Keratinocyte (primary cell): ENCODE results near the gene PRG2. TPM values are rescaled to one million over a fixed set of nuclear protein-coding genes. Genes with fewer than 3 reads are reported as not detected.

ENCODE experiments used
- DNase-seq: peaks from one replicate; pipeline ENCODE4 v3.0.0-alpha.2; 2011; ENCODE audit warnings: low read depth, missing footprints, low spot score
- FAIRE-seq: peaks from 2 replicates; lab custom pipeline; 2011; peaks lifted over from hg19 to GRCh38; lab: Jason Lieb, UNC
- H2AFZ ChIP-seq: 2 replicates; pipeline ENCODE4 v1.6.0; 2012; ENCODE audit warnings: low read length, control low read depth, inconsistent platforms; ENCODE audit not compliant: control insufficient read depth
- H3K27ac ChIP-seq: 2 replicates; pipeline ENCODE4 v1.5.1; 2011; ENCODE audit warnings: low read length; ENCODE audit not compliant: control insufficient read depth, insufficient read depth
- H3K27me3 ChIP-seq: 3 replicates; pipeline ENCODE4 v1.6.0; 2011; ENCODE audit warnings: low read length; ENCODE audit not compliant: control insufficient read depth, insufficient read depth; ENCODE audit errors: extremely low read depth
- H3K36me3 ChIP-seq, 2 experiments: 2 replicates in 1 of 2; 3 replicates in 1 of 2; pipeline ENCODE4 v1.5.1; 2011; ENCODE audit warnings: low read length in 2 of 2, mild to moderate bottlenecking in 1 of 2; ENCODE audit not compliant: control insufficient read depth in 2 of 2, insufficient read depth in 2 of 2; ENCODE audit errors: extremely low read depth in 1 of 2
- H3K4me1 ChIP-seq: 3 replicates; pipeline ENCODE4 v1.5.1; 2011; ENCODE audit warnings: low read length; ENCODE audit not compliant: control insufficient read depth, insufficient read depth; ENCODE audit errors: extremely low read depth
- H3K4me2 ChIP-seq: 3 replicates; pipeline ENCODE4 v1.6.0; 2011; ENCODE audit warnings: low read depth, low read length; ENCODE audit not compliant: control insufficient read depth, insufficient read depth; ENCODE audit errors: extremely low read depth
- H3K4me3 ChIP-seq, 3 experiments: fragments of 200-600 bp in 1 of 3; sonication (generic) in 1 of 3; 2 replicates in 2 of 3; 3 replicates in 1 of 3; pipeline ENCODE4 v1.5.1; 2011 to 2016; ENCODE audit warnings: low read length in 3 of 3, mild to moderate bottlenecking in 3 of 3, control low read depth in 2 of 3, inconsistent platforms in 1 of 3, low read depth in 1 of 3, mixed read lengths in 1 of 3, mixed run types in 1 of 3, moderate library complexity in 1 of 3; ENCODE audit not compliant: control insufficient read depth in 2 of 3, insufficient read depth in 2 of 3; ENCODE audit errors: extremely low read depth in 1 of 3
- H3K79me2 ChIP-seq: 2 replicates; pipeline ENCODE4 v1.6.0; 2012; ENCODE audit warnings: low read length; ENCODE audit not compliant: control insufficient read depth, insufficient read depth
- H3K9ac ChIP-seq: 3 replicates; pipeline ENCODE4 v1.6.0; 2011; ENCODE audit warnings: low read length; ENCODE audit not compliant: control insufficient read depth, insufficient read depth; ENCODE audit errors: extremely low read depth
- H3K9me1 ChIP-seq: 3 replicates; pipeline ENCODE4 v1.6.0; 2011; ENCODE audit warnings: low read length; ENCODE audit not compliant: control insufficient read depth, insufficient read depth; ENCODE audit errors: extremely low read depth
- H3K9me3 ChIP-seq: 2 replicates; pipeline ENCODE4 v1.5.1; 2012; ENCODE audit warnings: low read depth, low read length; ENCODE audit not compliant: control insufficient read depth
- H4K20me1 ChIP-seq: 3 replicates; pipeline ENCODE4 v1.6.0; 2011; ENCODE audit warnings: low read length; ENCODE audit not compliant: control insufficient read depth, insufficient read depth; ENCODE audit errors: extremely low read depth
- EZH2 ChIP-seq: IDR thresholded peaks from one replicate; pipeline ENCODE4 v1.6.1; 2012; ENCODE audit warnings: inconsistent platforms, mild to moderate bottlenecking, low read length, moderate library complexity
- dilution Hi-C: fragments of 300-500 bp; cut with MboI; formaldehyde crosslinking; loops from one replicate; pipeline ENCODE4 v1.7.0; 2020; ENCODE audit warnings: low sequenced_read_pairs; ENCODE audit not compliant: extremely low pct_ligation_motif_present
- polyA plus RNA-seq, 5 experiments: library from polyadenylated mRNA; depleted of rRNA in 3 of 5; stranded (reverse) in 3 of 5; stranded (forward) in 1 of 5; unstranded in 1 of 5; fragments of >200 nt; gene quantifications; 1 replicate in 1 of 5; 2 replicates in 3 of 5; 3 replicates in 1 of 5; pipeline versions ENCODE4 v1.2.1 to v1.2.3, GENCODE V29; 2011 to 2012; ENCODE audit warnings: missing spikeins in 2 of 5, low read depth in 1 of 5, low replicate concordance in 1 of 5
- TF ChIP-seq, protein P1 (sequence below), 3 experiments: IDR thresholded peaks in 1 of 3; conservative IDR thresholded peaks in 1 of 3; optimal IDR thresholded peaks in 1 of 3; 2 replicates in 2 of 3; 3 replicates in 1 of 3; pipeline versions ENCODE3 to v1.5.1; 2011; ENCODE audit warnings: low read length in 3 of 3, mild to moderate bottlenecking in 3 of 3, moderate library complexity in 2 of 3, control low read depth in 1 of 3, inconsistent platforms in 1 of 3; ENCODE audit not compliant: insufficient read depth in 2 of 3; ENCODE audit errors: extremely low read depth in 1 of 3

Gene PRG2
- polyA plus RNA-seq, 1 donor (not counting 4 experiments of a cell fraction or from before 2014, with no cell fraction given): 0.09 TPM

DNA sequence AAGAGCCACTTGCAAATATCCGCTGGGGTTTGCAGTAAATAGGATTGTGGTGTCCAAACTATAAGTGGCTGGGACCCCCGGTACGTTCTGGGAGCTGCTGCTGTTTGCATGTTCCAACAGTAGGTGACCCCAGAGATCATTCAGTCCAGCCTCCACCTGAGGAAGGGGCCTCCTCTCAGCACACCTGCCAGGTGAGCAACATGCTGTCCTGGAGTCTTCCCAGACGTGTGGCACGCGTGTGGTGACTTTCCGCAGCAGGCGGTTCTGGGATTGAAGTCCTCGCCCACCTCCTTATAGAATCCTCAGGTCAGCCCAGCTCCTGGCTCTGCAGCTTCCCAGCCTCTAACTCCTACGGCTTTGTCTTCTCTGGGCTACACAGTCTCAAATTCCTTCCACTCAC is 45.6 kb downstream of the PRG2 start:
- no peaks in the 10 kb centered on the region for H3K4me1 ChIP-seq
- dilution Hi-C loops: no loop called here
- H3K27me3 ChIP-seq: no peaks in the 10 kb centered on the region
- no peak for TF ChIP-seq EZH2
- TF ChIP-seq, protein P1, sequence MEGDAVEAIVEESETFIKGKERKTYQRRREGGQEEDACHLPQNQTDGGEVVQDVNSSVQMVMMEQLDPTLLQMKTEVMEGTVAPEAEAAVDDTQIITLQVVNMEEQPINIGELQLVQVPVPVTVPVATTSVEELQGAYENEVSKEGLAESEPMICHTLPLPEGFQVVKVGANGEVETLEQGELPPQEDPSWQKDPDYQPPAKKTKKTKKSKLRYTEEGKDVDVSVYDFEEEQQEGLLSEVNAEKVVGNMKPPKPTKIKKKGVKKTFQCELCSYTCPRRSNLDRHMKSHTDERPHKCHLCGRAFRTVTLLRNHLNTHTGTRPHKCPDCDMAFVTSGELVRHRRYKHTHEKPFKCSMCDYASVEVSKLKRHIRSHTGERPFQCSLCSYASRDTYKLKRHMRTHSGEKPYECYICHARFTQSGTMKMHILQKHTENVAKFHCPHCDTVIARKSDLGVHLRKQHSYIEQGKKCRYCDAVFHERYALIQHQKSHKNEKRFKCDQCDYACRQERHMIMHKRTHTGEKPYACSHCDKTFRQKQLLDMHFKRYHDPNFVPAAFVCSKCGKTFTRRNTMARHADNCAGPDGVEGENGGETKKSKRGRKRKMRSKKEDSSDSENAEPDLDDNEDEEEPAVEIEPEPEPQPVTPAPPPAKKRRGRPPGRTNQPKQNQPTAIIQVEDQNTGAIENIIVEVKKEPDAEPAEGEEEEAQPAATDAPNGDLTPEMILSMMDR (optimal IDR thresholded peaks at IDR 0.05 in 1 of 3, IDR thresholded peaks at IDR 0.05 in 1 of 3, conservative IDR thresholded peaks at IDR 0.05 in 1 of 3; ENCODE audit: extremely low read depth in 1 of 3, insufficient read depth in 2 of 3, low read length in 3 of 3): no peak
- no peaks in the 10 kb centered on the region for H3K9me1 ChIP-seq
- FAIRE-seq (no peak), DNase-seq (no peak)
- H3K4me2 ChIP-seq: no peak overlapping the region
- H3K9me3 ChIP-seq: no peaks in the 10 kb centered on the region
- H3K9ac ChIP-seq: no peak overlapping the region
- no peak overlapping the region for H3K27ac ChIP-seq
- H3K79me2 ChIP-seq: no peaks in the 10 kb centered on the region
- no peak overlapping the region for H2AFZ ChIP-seq
- no peaks in the 10 kb centered on the region for H4K20me1 ChIP-seq
- H3K36me3 ChIP-seq: no peaks in the 10 kb centered on the region
- H3K4me3 ChIP-seq: no peak overlapping the region

- DNase-seq: no peak
- Histone ChIP-seq H3K27me3 (peaks cover 3% of the 10 kb centered on the region), H3K27ac (no peak overlapping the region), H3K4me2 (no peak overlapping the region), H3K79me2 (no peaks in the 10 kb centered on the region), H3K4me1 (no peaks in the 10 kb centered on the region), H3K9me1 (no peaks in the 10 kb centered on the region), H3K9ac (no peak overlapping the region), H3K4me3 (no peak overlapping the region), H4K20me1 (no peaks in the 10 kb centered on the region), H2AFZ (no peak overlapping the region), H3K36me3 (no peaks in the 10 kb centered on the region), H3K9me3 (no peaks in the 10 kb centered on the region)
- FAIRE-seq: no peak
- dilution Hi-C loops: no loop called here
- TF ChIP-seq, protein P1 (optimal IDR thresholded peaks at IDR 0.05 in 1 of 3, IDR thresholded peaks at IDR 0.05 in 1 of 3, conservative IDR thresholded peaks at IDR 0.05 in 1 of 3; ENCODE audit: extremely low read depth in 1 of 3, insufficient read depth in 2 of 3, low read length in 3 of 3): no peak
Measured at GRCh38 chr11:57343825-57344224, 46.6 kb downstream of the PRG2 start.
